Adrenal gland (tissue), 5 donors: ENCODE data around the gene SPTBN1.

Experiments used
- POLR2A ChIP-seq, 2 donors: fragments of 450-650 bp; IDR thresholded peaks; one replicate each; pipeline ENCODE4 v1.6.1; 2017; ENCODE audit warnings: antibody characterized with exemption in 2 of 2, mild to moderate bottlenecking in 2 of 2, moderate library complexity in 1 of 2
- TF ChIP-seq, protein P1 (sequence below), 6 experiments: fragments of 450-650 bp in 4 of 6; fragments of 200-600 bp in 2 of 6; sonication (generic) in 1 of 6; IDR thresholded peaks; 1 replicate in 5 of 6; 2 replicates in 1 of 6; pipeline versions ENCODE4 v1.5.1 to v1.8.0; 2016 to 2021; ENCODE audit warnings: antibody characterized with exemption in 6 of 6, mild to moderate bottlenecking in 2 of 6, moderate library complexity in 1 of 6
- donor health status: DM: no; HTN: no; CAD: no.

GRCh38 chr2:54565551-54565950, 109.4 kb downstream of the SPTBN1 start:
- TF ChIP-seq, protein P1, sequence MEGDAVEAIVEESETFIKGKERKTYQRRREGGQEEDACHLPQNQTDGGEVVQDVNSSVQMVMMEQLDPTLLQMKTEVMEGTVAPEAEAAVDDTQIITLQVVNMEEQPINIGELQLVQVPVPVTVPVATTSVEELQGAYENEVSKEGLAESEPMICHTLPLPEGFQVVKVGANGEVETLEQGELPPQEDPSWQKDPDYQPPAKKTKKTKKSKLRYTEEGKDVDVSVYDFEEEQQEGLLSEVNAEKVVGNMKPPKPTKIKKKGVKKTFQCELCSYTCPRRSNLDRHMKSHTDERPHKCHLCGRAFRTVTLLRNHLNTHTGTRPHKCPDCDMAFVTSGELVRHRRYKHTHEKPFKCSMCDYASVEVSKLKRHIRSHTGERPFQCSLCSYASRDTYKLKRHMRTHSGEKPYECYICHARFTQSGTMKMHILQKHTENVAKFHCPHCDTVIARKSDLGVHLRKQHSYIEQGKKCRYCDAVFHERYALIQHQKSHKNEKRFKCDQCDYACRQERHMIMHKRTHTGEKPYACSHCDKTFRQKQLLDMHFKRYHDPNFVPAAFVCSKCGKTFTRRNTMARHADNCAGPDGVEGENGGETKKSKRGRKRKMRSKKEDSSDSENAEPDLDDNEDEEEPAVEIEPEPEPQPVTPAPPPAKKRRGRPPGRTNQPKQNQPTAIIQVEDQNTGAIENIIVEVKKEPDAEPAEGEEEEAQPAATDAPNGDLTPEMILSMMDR (IDR thresholded peaks at IDR 0.05), result no peak
- TF ChIP-seq POLR2A (IDR thresholded peaks at IDR 0.05), result no peak
